Smooth muscle cell (in vitro differentiated cells): Measurements from ENCODE around the gene TAMALIN. TPM values are rescaled to one million over a fixed set of nuclear protein-coding genes. Genes with fewer than 3 reads are reported as not detected.

Source experiments
- DNase-seq: peaks from one replicate; lab custom pipeline; 2025; ENCODE audit not compliant: unreplicated experiment; lab: John Stamatoyannopoulos, UW
- H2AFZ ChIP-seq: fragments of 200-600 bp; sonication (generic); 2 replicates; pipeline ENCODE4 v1.6.0; 2016; ENCODE audit warnings: antibody characterized with exemption, low read depth, mild to moderate bottlenecking
- H3F3A ChIP-seq: fragments of 200-600 bp; sonication (generic); 2 replicates; pipeline ENCODE4 v1.6.0; 2017; ENCODE audit warnings: antibody characterized with exemption, low read depth
- H3K27ac ChIP-seq: fragments of 200-600 bp; sonication (generic); 2 replicates; pipeline ENCODE4 v1.5.1; 2016; ENCODE audit warnings: low read depth, mild to moderate bottlenecking
- H3K27me3 ChIP-seq: fragments of 200-600 bp; sonication (generic); 2 replicates; pipeline ENCODE4 v1.6.1; 2016; ENCODE audit warnings: low read depth, mild to moderate bottlenecking
- H3K36me3 ChIP-seq: fragments of 200-600 bp; sonication (generic); 2 replicates; pipeline ENCODE4 v1.5.1; 2016; ENCODE audit warnings: low read depth
- H3K4me1 ChIP-seq: fragments of 200-600 bp; sonication (generic); 2 replicates; pipeline ENCODE4 v1.5.1; 2016; ENCODE audit warnings: low read depth
- H3K4me2 ChIP-seq: fragments of 200-600 bp; sonication (generic); 2 replicates; pipeline ENCODE4 v1.6.0; 2016; ENCODE audit warnings: mild to moderate bottlenecking
- H3K4me3 ChIP-seq: fragments of 200-600 bp; sonication (generic); 2 replicates; pipeline ENCODE4 v1.5.1; 2016; ENCODE audit warnings: mild to moderate bottlenecking
- H3K79me2 ChIP-seq: fragments of 200-600 bp; sonication (generic); 2 replicates; pipeline ENCODE4 v1.6.0; 2016; ENCODE audit warnings: low read depth, mild to moderate bottlenecking
- H3K9ac ChIP-seq: fragments of 200-600 bp; sonication (generic); 2 replicates; pipeline ENCODE4 v1.6.0; 2016; ENCODE audit warnings: low read depth
- H3K9me3 ChIP-seq: fragments of 200-600 bp; sonication (generic); replicated peaks from 2 replicates; pipeline ENCODE4 v1.5.1; 2016; ENCODE audit warnings: low read depth
- H4K20me1 ChIP-seq: fragments of 200-600 bp; sonication (generic); 2 replicates; pipeline ENCODE4 v1.6.0; 2016; ENCODE audit warnings: low read depth
- WGBS: methylation state at CpG from one replicate; pipeline ENCODE4 v1.1.7; 2016; ENCODE audit warnings: low lambda C conversion rate; 5-methylcytosine and 5-hydroxymethylcytosine counted together
- polyA plus RNA-seq: library from polyadenylated mRNA; unstranded; fragments of >200 nt; fragmentation: Nextera tagmentation; extraction: Ambion mirVana; gene quantifications from 2 replicates; pipeline ENCODE4 v1.2.1, GENCODE V29; 2016
- total RNA-seq: library from RNA; depleted of rRNA; stranded (reverse); fragments of >200 nt; gene quantifications from 2 replicates; pipeline ENCODE4 v1.2.3, GENCODE V29; 2014
- TF ChIP-seq, protein P1 (sequence below): fragments of 200-600 bp; sonication (generic); IDR thresholded peaks from 2 replicates; pipeline ENCODE4 v1.5.1; 2017; ENCODE audit warnings: borderline replicate concordance, mild to moderate bottlenecking, antibody characterized with exemption; ENCODE audit not compliant: insufficient read depth, poor library complexity, severe bottlenecking

TAMALIN gene
- total and polyA plus RNA-seq, 2 experiments from 2014 or later, result 4.1 to 32.4 TPM

DNA sequence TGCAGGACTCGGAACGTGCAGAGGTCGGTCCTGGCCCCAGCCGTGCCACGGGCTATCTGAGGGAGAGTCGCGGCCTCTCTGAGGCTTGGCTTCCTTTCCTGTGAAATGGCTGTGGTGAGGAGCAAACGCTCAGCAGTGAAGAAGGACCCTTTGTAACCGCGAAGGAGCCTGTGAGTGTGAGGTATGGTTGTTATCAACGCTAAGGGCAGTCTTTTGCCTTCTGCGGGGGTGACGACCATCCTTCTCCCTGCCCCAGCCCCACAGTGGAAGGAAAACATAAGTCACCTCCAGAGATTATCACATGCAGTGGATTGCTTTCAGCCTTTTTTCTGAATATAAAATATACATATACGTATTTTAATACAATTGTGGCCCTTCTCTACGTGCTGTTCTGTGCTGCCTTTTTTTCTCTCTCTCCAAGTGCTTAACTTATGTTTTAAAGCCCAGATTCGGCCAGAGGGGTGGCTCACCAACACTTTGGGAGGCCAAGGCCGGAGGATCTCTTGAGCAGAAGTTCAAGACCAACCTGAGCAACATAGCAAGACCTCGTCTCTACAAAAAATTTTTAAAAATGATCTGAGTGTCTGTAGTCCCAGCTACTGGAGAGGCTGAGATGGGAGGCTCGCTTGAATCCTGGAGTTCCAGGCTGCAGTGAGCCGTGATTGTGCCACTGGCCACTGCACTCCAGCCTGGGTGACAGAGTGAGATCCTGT, 17.4 kb downstream of the TAMALIN start:
- Histone ChIP-seq H3K4me1 (peaks cover 3% of the 10 kb centered on the region), H3K4me2 (peak overlapping the region; percentile 87), H3K27ac (no peak overlapping the region), H2AFZ (peak overlapping the region; percentile 68), H3K4me3 (peak overlapping the region; percentile 47), H3F3A (no peaks in the 10 kb centered on the region), H4K20me1 (no peaks in the 10 kb centered on the region), H3K79me2 (no peaks in the 10 kb centered on the region), H3K9me3 (no peaks in the 10 kb centered on the region), H3K9ac (no peak overlapping the region), H3K27me3 (no peaks in the 10 kb centered on the region), H3K36me3 (no peaks in the 10 kb centered on the region)
- TF ChIP-seq, protein P1, sequence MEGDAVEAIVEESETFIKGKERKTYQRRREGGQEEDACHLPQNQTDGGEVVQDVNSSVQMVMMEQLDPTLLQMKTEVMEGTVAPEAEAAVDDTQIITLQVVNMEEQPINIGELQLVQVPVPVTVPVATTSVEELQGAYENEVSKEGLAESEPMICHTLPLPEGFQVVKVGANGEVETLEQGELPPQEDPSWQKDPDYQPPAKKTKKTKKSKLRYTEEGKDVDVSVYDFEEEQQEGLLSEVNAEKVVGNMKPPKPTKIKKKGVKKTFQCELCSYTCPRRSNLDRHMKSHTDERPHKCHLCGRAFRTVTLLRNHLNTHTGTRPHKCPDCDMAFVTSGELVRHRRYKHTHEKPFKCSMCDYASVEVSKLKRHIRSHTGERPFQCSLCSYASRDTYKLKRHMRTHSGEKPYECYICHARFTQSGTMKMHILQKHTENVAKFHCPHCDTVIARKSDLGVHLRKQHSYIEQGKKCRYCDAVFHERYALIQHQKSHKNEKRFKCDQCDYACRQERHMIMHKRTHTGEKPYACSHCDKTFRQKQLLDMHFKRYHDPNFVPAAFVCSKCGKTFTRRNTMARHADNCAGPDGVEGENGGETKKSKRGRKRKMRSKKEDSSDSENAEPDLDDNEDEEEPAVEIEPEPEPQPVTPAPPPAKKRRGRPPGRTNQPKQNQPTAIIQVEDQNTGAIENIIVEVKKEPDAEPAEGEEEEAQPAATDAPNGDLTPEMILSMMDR, result no peak
- no peak for DNase-seq
- WGBS, result 39% methylated on average over 20 of the region's 20 CpGs

DNA sequence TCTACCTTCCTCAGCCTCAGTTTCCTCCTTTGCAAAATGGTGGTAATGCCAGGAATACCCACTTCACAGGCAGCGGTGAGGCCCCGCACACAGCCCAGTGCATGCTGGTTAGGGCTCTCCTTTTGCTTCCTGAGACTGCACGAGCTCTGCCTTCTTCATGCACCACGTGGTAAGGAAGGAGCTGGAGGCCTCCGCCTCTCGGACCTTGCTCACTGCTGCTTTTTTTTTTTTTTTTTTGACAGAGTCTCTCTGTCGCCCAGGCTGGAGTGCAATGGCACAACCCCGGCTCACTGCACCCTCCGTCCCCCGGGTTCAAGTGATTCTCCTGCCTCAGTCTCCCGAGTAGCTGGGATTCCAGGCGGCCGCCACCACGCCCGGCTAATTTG, 18.1 kb downstream of the TAMALIN start:
- Histone ChIP-seq H4K20me1 (no peaks in the 10 kb centered on the region), H3K36me3 (no peaks in the 10 kb centered on the region), H3K4me3 (no peak overlapping the region), H3K4me1 (peaks cover 6% of the 10 kb centered on the region), H3K27ac (no peak overlapping the region), H3K27me3 (no peaks in the 10 kb centered on the region), H3K79me2 (no peaks in the 10 kb centered on the region), H3K9me3 (no peaks in the 10 kb centered on the region), H3F3A (no peaks in the 10 kb centered on the region), H2AFZ (no peak overlapping the region), H3K9ac (no peak overlapping the region), H3K4me2 (peak overlapping the region; percentile 87)
- WGBS, result 88% methylated on average over 15 of the region's 15 CpGs
- no peak for DNase-seq
- TF ChIP-seq, protein P1, result no peak

DNA sequence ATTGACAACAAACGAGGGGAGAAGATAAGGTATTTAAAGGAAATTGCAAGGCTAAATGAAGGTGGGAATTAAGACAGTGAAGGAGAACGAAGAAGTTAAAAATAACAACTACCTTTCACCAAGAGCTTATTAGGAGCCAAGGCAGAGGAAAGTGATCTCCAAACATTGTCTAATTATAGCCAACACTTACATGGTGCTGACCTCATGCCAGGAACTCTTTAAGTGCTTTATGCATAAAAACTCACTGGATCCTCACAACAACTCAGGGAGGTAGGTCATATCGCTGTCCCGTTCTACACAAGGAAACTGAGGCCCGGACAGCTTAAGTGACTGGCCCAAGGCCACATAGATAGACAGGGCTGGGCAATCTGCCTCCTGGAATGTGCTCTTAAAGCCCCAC, 19.5 kb downstream of the TAMALIN start:
- no peak overlapping the region for H3K27ac ChIP-seq
- no peak overlapping the region for H3K9ac ChIP-seq
- DNase-seq, result no peak
- TF ChIP-seq, protein P1, result no peak
- H3K4me3 ChIP-seq, result no peak overlapping the region
- H3K4me1 ChIP-seq, result peaks cover 11% of the 10 kb centered on the region
- no peaks in the 10 kb centered on the region for H3K36me3 ChIP-seq
- no peaks in the 10 kb centered on the region for H4K20me1 ChIP-seq
- H2AFZ ChIP-seq, result no peak overlapping the region
- H3K27me3 ChIP-seq, result no peaks in the 10 kb centered on the region
- H3K79me2 ChIP-seq, result no peaks in the 10 kb centered on the region
- WGBS, result 84% methylated on average over 5 of the region's 5 CpGs
- H3F3A ChIP-seq, result no peaks in the 10 kb centered on the region
- H3K9me3 ChIP-seq, result no peaks in the 10 kb centered on the region
- H3K4me2 ChIP-seq, result peak overlapping the region; percentile 87
